NCI-H1436 treated with DMSO at 0.1 percent for 48 hours (cell line): ENCODE results near the gene PRKAG2.
"Not testable (repeated sequence)": the region's sequence is repeated elsewhere in the genome, so short reads cannot be mapped to it uniquely, and the experiment has no call there.

ENCODE experiments used
- DNase-seq: peaks from one replicate; lab custom pipeline; 2025; lab: John Stamatoyannopoulos, UW

The PRKAG2 gene

DNA sequence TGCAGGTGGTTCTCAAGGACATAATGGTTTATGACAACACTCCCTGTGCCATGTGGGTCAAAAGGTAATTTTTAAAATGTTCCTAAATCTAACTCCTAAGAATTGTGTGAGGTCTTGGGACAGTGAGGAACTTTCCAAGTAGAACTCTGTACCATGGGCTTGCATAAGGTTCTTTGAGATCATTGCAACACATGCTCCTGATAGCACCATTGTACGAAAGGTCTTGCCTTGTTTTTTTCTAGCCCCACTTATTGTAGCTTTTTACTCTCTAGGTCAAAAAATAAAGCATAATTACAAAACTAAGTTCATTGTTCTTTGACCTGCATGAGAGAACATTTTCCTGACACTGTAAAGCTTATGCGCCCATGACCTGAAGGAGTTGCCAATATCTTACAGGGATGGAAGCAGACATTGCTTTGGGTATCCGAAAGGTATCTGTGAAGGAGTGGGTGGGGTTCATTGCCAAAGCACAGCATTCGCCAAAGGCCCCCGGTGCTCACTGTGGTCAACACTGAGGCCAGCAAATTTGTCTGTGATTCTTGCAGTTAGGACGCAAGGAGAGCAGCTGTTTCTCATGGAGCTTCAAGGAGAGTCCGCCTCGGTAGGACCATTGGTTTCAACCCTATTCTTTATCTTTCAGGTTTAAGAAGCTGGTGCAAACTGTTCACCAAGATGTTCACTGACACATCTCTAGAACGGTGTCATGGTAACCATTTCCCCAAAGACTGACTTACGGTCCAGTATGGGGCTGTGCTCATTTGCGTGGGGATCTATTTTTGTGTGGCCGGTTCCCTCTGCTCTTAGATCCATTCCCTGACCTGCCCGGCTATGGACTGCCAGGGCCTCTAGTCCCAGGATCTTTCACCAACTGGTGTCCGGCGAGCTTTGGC, 7.6 kb upstream of the PRKAG2 start:
- DNase-seq = no peak

DNA sequence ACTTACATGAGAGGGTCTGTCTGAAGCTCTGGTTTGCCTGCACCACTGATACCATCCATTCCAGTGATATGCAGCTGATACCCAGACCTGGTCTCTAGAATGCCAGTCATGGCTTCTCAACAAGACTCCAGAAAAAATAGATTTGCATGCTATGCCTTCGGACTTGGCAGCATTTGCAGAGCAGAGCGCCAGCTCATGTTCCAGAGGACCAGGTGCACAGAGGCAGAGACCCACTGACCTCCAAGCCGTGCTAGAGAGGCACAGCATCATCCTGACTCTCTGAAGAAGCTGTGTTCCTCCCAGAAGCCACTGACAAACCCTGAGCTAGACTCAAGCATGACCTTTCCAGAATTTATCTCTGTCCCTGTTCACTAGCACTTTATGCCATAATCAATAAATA, 6.9 kb upstream of the PRKAG2 start:
- DNase-seq = no peak

DNA sequence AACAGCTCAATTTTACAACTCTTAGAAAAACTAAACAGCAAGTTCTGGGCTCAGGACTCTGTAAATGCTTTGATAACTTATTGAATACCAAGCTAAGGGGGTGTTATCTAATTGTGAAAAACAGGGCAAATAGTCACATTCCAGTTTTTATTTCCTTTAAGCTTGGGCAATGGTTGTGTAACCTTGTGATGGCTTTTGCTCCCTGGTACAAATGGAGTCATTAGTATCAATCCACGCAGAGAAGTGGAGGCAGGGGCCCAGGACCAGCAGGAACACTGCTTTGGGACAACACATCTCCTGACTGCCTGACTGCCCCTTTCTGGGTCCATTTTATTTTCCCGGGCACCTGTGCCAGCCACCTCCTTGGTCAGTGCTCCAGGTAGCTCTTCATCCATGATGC, 5.8 kb upstream of the PRKAG2 start:
- no peak for DNase-seq

DNA sequence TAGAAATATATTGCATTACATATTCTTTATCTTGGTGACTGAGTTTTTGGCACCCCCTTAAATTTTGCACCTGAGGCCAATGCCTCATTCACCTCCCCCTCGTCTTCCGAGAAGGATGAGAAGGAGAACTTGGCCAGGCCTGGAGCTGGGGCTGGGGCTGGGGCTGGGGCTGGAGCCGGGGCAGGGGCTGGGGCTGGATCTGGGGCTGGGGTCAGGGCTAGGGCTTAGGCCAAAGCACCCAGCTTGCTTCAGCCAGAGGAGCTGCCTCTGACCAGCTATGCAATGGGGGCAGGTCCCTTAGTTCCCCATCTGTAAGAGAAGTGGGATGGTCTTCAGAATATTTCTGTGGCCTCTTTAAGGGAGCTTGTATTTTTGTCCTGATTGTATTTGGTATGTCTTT, 3.8 kb upstream of the PRKAG2 start:
- no peak for DNase-seq

GRCh38 chr7:151877911-151878835, 1.3 kb upstream of the PRKAG2 start:
- no peak for DNase-seq

DNA sequence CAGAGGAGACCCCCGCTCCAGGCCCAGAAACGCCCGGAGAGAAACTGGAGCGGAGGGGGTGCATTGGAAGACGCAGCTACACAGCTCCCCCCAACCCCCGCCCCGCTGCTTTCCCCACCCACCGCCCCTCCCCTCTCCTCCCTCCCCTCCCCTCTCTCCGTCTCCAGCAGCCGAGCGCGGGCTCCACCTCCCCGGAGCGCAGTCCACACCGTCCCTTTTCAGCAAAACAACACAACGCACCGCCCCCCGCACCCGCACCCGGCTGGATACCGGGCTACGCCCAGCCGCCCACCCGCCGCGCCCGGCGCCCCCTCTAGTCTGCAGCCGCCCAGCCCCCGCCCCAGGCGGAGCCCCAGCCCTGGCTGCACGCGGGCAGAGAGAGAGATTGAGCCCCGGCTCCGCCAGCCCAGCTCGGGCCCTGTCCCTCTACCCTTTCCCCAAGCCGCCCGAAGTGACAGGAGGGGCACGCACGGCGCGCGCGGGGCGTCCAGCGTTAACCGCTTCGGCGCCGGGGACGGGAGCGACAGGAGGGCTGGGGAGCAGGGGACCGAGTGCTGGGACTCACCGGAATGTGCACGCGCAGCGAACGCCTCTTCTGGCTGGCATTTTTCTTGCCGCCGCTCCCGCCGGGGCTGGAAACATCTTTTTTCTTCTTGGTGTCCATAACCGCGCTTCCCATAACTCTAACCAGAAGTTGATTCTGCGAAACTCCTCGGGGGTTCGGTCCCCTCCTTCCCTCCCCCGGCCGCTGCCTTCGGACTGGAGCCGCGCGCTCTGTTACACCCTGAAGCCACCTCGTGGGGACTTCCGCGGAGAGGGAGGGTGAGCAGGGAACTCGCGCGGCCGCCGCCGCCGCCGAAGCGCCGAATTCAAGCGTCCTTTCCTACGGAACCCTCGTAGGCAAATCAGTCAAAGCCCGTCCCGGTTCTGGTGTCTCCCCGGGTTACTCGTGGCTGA, 695 bp downstream of the PRKAG2 start:
- no peak for DNase-seq

DNA sequence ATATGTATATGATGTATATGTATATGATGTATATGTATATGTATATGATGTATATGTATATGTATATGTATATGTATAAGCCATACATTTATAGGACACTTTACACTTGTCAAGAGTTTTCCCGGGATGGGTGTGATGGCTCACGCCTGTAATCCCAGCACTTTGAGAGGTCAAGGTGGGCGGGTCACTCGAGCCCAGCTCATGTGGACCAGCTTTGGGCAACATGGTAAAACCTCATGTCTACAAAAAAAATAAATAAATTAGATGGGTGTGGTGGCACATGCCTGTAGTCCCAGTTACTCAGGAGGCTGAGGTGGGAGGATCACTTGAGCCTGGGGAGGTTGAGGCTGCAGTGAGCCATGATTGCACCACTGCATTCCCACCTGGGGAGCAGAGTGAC, 2.4 kb downstream of the PRKAG2 start:
- not testable (repeated sequence) for DNase-seq

DNA sequence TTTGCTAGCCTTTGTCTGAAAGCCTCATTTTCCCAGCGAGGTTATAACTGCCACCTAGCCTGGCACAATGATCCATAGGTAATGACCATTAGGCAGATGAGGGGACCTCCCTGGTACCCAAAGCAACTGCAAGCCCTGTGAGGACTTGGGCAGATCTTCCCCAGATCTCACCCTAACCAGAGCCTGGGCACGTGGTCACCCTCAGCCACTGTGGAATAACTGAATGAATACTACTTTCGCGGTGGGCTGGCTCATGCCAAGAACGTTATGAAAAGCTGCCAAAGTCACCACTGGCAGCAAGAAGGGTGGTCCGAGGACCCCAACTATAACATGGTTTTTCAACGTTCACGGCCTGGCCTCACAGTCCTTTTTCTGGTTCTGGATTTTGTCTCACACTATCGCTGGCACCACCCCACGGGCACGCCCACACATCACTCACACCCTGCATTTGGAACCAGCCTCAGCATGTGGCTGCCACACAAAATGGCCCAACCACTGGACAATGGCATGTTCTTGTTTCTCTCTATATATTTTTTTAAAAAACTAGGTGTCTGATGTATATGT, 3.4 kb downstream of the PRKAG2 start:
- DNase-seq = no peak

DNA sequence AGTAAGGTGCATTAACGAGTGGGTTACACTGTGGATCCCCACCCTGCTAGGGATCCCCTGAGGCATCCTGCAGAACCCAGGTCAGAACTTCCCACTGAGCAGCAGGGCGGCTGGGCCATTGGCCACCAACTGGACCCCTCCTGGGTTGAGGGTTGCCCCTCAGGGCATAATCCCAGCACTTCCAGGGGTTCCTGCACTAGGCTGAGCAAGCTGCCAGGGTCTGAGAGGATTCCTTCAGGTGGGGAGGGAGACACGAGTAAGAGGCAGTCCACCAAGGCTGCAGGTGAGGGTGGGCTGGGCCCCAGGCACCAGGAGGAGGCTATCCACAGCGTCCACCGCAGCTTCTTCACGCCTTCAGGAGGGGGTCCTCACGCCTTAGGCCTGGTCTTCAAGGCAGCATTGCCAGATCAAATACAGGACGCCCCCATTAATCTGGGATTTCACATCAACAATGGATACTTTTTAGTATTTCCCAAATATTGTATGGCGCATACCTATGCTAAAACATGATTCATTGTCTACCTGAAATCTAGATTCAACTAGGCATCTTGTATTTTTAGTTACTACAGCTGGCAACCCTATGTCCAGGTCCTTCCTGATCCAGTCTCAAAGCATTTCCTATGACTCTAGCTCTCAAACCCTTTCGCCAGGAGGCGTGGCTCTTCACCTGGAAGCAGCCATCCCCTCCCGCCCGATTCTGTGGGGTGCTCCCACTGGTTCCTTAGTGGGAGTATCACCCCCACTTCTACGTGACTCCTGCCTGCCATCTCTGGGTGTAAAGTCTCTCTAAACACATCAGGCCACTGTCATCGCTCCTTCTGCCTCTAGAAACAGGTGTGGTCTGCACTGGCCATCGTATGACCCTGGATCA, 4.1 kb downstream of the PRKAG2 start:
- no peak for DNase-seq

DNA sequence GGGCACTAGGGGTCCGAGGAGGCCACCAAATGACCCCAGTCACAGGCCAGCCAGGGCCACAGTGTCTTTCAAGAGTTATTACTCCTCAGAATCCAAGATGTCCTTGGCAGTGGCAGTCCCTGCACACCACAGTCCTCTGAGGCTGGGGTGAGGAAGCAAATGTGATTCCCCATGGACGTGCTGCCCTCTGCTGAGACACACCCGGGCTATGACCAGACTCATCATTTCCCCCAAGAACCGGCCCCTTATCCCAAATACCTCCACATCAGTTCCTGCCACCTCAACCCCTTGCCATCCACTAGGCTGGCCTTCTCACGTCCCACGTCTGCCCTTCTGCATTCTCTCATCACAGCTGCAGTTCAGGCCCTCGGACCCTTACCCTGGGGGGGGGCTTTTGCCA, 5.0 kb downstream of the PRKAG2 start:
- DNase-seq = no peak

DNA sequence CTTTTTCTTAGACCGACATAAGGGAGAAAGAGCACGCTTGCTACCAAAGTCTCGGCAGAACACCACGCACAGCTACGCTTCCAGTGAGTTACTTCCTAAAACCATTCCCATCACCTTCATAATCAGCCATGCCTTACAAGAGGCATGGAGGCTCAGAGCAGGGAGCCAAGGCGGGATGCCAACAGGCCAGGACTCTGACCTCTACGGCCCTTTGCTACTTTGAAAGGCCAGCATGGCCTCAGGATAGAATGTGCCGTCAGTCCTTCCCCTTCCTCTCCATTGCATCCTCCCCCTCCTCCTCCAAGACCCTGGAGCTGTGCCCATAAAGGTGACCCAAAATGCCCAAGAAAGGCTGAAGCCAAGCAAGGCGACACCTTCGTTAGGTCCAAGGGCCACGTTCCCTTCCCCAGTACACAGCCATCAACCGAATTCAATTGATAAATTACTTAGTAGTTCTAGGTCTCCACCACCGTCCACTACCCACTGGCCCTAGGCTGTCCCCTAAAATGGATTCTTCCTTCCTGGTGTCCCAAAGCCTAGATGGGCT, 5.7 kb downstream of the PRKAG2 start:
- DNase-seq = no peak

DNA sequence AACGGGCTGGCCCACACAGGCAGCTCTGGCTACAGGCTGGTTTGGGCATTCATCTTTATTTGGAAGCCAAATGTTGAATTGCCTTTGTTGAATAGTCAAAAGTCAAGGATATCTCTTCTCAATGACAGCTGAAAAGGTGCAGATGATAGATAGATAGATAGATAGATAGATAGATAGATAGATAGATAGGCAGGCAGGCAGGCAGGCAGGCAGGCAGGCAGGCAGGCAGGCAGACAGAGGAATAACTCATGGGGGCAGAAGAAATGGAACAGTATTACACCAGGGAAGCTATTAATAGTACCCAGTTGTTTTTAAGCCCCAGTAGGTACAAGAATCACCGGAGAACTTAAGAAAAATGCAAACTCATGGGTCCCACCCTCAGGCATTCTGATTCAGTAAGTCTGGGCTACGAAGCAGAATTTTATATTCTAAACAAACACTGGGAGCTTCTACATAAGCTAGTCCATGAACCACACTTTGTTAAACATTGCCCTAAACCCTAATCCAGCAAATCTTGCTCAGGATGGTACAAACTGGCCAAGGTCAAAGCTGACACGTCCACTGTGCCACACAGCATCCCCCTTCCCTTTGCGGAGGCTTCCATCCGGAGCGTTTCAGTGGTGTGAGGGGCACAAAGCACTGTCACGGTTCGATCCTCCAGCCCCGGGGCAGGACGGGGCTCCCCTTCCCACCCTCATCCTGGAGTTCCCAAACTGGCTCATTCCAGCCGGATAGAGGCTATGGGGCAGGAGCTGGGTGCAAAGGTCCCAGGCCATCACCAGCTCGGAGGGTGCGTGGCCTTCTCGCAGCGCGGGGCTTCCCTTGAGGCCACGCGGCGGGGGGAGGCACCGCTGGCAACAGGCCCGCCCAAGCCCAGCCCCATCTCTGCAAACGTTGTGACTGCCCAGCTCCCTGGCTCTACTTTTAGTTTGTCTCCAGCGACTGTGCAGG, 6.7 kb downstream of the PRKAG2 start:
- DNase-seq = no peak

GRCh38 chr7:151869455-151869854, 7.5 kb downstream of the PRKAG2 start:
- DNase-seq = no peak

GRCh38 chr7:151869109-151869428, 7.8 kb downstream of the PRKAG2 start:
- DNase-seq = no peak

GRCh38 chr7:151868396-151869108, 8.4 kb downstream of the PRKAG2 start:
- no peak for DNase-seq

DNA sequence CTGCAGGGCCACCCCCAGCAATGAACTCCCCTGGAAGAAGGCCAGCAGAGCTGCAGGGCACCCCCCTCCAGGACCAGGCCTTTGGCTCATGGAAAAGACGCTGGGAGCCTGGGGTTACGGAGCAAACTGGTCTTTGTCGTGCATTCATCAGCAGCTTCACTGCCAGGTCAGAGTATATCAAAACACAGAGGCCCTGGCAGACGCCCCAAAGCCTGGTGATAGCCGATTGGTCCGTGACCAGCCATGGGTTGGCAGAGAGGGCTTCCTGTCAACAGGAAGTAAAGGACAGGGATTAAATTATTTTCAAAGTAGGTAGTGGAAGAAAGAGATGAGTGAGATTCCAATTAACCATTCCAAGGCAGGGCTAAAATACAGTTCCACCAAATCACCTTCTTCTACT, 9.0 kb downstream of the PRKAG2 start:
- no peak for DNase-seq

DNA sequence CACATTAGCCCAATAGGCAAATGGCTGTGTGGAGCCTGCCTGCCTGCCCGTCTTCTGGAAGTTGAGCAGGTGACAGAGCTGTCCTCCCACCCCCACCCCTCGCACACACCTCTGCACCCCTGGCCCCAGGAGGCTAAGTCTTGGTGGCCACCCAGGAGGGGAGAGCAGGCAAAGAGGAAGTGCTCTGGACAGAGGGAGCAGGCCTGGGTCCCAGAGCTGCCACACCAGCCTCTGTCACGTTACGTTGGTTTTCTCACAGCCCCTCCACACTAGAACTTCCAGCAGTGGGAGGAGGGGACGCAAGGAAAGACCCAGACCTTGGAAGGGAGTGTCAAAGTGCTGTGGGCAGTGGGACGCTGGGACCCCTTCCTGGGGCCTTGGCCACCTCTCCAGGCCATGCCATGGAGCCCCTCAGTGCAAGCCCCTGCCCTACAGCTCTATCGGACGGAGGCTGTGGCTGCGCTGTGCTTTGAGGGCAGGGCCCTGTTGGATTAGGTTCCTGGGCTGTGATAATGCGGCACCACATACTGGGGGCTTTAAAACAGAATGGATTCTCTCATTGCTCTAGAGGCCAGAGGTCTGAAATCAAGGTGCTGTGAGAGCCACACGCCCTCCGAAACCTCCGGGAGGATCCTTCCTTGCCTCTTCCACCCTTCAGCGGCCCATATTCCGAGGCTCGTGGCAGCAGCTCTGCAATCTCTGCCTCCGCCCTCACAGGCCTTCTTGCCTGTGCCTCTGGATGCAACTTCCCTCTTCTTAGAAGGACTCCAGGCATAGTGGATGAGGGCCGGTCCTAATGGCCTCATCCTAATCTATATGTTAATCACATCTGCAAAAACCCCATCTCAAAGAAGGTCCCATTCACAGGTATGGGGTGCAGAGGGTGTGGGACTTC, 9.9 kb downstream of the PRKAG2 start:
- no peak for DNase-seq

- DNase-seq = no peak
Measured at GRCh38 chr7:151866028-151866427, 10.9 kb downstream of the PRKAG2 start.
